Daoy (cell line): ENCODE measurements around the gene ACOT7. TPM values are rescaled to one million over a fixed set of nuclear protein-coding genes. Genes with fewer than 3 reads are reported as not detected.
"Not testable (repeated sequence)": the region's sequence is repeated elsewhere in the genome, so short reads cannot be mapped to it uniquely, and the experiment has no call there.

ENCODE experiments used
- DNase-seq: peaks from one replicate; pipeline ENCODE4 v3.0.0-alpha.2; 2015; ENCODE audit warnings: low read depth
- total RNA-seq: library from RNA; depleted of rRNA; stranded (reverse); fragments of >200 nt; shearing (Covaris generic); gene quantifications from 2 replicates; pipeline ENCODE4 v1.2.3, GENCODE V29; 2014

ACOT7 gene
- total RNA-seq, 1 experiment from 2014 or later, result 45.1 TPM

DNA sequence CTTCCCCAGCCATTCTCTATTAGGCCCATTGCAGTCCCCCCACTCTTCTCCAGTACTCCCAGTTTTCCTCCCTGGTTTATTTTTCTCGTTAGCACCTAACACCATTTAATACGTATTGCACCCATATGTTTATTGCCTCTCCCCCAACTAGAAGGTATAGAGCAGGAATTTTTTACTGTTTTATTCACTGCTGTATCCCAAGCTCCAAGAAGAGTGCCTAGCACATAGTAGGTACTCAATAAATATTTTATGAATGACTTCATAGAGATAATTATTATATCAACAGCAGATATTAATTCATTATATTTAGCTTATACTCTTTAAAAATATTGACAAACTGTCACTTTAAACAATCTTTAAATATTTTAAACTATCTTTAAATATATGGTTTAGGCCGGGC, 5.7 kb upstream of the ACOT7 start:
- DNase-seq, result no peak

DNA sequence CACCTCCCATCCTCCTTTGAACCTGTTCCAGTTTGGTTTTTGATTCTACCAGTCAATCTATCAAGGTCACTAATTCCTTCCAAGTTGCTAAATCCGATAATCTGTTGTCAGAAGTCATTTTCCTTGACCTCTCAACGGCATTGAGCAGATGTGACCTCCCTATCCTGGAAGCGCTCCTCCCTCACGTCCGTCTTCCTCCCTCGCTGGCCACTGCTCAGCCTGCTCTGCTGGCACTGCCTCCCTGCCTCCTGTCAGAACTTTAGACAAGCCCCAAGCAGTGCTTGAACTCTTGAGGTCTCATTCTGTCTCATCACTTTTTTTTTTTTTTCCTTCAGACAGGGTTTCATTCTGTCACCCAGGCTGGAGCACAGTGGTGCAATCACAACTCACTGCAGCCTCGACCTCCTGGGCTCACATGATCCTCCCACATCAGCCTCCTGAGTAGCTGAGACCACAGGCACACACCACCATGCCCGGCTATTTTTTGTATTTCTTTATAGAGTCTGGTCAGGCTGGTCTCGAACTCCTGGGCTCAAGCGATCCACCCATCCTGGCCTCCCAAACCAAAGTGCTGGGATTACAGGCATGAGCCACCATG, 4.4 kb upstream of the ACOT7 start:
- DNase-seq, result no peak

DNA sequence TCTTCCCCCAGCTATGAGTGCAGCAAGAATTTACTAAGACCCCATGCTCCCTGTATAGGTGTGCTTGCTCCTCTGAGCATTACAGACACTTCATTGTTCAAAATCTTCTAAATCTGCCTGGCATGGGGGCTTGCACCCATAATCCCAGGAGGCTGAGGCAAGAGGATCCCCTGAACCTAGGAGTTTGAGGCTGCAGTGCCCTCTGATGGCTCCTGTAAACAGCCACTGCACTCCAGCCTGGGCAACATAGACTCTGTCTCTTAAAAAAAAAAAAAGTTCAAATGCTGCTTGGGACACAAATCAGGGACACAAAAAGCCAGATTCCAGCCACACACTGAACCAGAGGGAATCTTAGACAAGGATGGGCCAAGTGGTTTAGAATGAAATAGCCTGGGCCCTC, 3.4 kb upstream of the ACOT7 start:
- no peak for DNase-seq

DNA sequence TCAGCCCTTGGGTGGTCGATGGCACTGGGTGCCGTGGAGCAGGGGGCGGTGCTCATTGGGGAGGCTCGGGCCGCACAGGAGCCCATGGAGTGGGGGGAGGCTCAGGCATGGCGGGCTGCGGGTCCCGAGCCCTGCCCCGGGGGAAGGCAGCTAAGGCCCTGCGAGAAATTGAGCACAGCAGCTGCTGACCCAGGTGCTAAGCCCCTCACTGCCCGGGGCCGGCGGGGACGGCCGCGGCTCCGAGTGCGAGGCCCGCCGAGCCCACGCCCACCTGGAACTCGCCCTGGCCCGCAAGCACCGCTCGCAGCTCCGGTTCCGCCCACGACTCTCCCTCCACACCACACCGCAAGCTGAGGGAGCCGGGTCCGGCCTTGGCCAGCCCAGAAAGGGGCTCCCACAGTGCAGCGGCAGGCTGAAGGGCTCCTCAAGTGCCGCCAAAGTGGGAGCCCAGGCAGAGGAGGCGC, 2.2 kb upstream of the ACOT7 start:
- DNase-seq, result not testable (repeated sequence)

DNA sequence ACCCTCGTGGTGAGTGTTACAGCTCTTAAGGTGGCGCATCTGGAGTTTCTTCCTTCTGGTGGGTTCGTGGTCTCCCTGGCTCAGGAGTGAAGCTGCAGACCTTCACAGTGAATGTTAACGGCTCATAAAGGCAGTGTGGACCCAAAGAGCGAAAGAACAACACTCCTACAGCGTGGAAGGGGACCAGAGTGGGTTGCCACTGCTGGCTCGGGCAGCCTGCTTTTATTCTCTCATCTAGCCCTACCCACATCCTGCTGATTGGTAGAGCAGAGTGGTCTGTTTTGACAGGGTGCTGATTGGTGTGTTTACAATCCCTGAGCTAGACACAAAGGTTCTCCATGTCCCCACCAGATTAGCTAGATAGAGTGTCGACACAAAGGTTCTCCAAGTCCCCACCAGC, 1.6 kb upstream of the ACOT7 start:
- DNase-seq, result not testable (repeated sequence)

DNA sequence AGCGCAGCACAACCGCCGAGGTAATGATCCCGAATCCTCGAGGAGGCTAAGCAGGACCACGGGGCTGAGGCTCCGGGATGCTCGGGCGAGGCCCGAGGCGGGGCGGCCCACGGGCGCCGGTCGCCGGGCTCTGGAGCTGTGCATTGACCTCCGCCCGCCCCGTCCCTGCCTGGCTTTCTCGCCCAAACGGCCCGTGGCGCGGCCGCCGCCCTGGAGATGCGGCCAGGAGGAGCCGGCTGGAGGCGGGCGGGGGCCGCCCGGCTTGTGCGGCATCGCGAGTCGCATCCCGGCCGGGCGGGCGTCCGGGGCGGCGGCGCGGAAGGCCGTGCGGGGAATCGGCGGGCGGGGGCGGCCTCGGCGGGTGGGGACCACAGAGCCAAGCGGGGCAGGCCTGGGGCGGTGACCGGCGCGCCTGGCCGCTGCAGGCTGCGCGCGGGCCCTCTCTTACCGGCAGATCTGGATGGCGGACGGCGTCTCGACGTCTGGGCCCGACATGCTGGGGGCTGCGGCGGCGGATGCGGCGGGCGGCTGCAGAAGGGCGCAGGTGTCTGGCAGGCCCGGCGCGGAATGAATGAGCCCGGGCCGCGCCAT, 663 bp downstream of the ACOT7 start:
- no peak for DNase-seq

DNA sequence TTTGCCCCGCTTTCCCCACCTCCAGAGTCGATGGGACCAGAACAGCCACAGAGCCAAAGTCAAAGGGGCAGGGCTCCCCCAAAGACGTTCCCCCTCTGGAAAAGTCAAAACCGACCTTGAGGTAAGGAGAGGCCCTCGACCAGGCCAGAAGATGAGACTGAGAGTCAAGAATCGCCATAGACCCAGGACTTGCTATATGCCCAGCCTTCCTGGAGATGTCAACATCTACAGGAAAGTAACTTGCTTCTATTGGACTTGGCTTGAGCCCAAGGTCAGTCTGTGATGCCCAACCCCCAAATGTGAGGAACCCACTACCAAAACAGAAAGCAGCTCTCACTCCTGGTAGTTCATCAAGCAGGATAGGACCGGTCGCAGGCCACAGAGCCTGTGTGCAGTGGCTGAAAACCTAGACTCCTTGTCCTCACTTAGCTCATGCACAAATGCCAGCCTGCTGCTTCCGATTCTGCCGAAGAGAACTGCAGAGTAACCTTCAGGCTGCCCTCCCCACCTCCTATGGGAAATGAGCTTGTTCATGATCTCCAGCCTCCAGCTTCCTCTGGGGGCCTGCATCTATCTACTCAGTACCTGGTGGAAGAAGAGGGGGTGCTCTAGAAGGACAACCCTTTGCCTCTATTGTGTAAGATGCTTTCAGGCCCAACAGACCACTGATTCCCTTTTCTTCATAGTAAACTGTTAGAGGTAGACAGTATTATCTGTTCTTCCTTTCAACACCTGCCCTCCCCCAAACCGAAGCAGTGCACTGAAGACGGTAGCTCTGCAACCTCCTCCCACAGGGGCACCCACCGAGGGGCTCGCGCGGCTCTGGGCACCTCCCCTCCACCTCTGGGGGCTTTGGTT, 1.4 kb downstream of the ACOT7 start:
- DNase-seq, result peak; percentile 34

DNA sequence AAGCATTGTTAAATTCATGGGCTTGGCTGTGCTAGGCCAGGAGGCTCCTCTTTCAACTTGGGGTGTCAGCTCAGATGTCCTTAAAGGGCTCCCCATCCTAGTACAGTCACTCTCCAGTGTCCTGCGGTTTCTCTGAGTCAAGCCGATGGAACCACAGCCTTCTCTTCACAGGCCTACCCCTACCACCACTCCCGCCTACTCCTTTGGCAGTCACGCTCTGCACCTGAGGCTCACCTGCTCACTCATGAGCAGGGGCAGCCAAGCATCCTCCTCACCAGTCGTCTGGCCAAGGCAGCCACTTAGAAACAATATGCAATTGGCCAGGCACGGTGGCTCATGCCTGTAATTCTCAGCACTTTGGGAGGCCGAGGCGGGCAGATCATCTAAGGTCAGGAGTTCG, 3.6 kb downstream of the ACOT7 start:
- DNase-seq, result peak; percentile 33

DNA sequence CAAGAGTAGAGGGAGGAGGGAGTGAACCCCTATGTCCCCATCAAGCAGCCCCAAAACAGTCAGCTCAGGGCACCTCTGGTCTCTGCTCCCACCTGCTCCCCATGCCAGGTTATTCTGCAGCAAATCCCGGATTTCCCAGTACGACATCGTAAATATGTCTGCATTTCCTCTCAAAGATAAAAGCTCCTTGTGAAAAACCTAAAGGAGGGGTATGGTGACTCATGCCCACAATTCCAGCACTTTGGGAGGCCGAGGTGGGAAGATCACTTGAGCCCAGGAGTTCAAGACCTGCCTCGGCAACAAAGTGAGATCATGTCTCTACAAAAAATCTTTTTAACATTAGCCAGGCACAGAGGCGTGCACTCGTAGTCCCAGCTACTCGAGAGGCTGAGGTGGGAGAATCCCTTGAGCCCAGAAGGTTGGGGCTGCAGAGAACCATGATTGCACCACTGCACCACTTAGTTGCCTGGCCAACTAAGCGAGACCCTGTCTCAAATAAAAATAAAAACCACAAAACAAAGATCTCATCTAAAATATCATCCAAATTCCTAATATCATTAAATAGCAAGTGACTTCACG, 7.1 kb downstream of the ACOT7 start:
- DNase-seq, result peak; percentile 80

DNA sequence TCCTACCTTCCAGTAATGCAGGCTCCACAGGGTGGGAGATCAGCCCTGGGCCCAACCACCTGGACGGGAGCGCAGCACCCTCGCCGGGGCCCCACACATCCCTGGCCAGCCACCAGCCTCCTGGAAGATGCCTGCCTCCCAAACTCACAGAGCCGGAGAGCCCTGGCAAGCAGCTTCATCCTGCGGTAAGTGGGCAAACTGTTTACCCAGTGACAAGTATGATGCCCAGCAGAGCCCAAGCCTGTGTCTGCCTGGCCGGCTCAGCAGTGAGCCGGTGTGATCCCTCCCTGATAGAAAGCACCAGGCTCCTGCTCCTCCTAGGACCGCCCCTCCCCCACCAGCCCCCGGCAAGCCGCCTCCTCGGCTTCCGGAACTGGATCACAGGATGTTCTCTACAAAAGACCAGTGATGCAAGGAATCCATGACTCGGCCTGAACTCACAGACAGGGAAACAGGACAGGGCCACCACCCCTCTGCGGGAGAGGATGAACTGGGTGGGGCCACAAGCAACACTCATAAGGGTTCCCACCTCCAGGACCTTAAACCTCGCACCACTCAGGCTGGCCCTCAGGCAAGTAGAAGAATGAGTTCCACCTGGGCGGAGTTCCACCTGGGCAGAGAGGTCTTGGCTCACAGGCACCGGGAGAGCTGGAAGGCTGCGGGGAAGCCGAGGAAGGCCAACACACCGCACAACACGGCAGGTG, 7.9 kb downstream of the ACOT7 start:
- DNase-seq, result peak; percentile 76

DNA sequence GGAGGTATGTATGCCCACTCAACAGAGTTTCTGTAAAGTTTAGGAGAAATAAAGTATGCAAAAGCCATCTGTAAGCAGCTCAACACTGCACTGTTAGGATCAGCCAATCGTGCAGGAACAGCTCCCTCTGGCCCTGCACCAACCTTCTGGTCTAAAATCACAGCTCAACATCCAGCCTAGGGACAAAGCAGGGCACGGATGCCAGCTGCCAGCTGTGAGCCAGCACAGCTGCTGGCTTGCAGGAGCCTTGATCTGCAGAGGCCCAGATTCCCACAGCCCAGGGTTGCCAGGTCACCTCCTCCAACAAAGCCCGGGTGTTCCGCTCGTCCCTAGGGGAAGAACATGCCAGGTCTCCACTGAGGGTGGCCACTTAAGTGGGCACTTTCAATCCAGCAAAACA, 8.6 kb downstream of the ACOT7 start:
- no peak for DNase-seq

DNA sequence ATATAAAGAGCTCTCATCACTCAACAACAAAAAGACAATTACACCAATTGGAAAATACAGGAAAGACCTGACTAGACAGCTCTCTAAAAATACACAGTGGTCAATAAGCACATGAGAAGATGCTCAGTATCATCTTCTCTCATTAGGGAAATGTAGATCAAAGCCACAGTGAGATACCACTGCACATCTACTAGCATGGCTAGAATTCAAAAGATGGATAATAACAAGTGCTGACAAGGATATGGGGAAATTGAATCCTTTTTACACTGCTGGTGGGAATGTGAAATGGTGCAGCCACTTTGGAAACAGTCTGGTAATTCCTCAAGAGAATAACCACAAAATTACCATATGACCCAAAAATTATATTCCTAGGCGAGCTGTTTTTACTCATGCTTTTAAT, 9.4 kb downstream of the ACOT7 start:
- no peak for DNase-seq

DNA sequence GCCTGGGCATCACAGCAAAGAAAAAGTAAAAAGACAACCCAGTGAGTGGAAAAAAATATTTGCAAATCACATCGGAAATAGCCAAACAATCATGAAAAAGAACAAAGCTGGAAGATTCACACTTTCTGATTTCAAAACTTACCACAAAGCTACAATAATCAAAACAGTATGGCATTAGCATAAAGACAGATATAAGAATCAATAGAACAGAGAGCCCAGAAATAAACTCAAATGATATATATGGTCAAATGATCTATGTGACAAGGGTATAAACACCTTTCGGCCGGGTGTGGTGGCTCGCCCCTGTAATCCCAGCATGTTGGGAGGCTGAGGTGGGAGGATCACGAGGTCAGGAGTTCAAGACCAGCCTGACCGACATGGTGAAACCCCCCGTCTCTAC, 13.5 kb downstream of the ACOT7 start:
- no peak for DNase-seq

DNA sequence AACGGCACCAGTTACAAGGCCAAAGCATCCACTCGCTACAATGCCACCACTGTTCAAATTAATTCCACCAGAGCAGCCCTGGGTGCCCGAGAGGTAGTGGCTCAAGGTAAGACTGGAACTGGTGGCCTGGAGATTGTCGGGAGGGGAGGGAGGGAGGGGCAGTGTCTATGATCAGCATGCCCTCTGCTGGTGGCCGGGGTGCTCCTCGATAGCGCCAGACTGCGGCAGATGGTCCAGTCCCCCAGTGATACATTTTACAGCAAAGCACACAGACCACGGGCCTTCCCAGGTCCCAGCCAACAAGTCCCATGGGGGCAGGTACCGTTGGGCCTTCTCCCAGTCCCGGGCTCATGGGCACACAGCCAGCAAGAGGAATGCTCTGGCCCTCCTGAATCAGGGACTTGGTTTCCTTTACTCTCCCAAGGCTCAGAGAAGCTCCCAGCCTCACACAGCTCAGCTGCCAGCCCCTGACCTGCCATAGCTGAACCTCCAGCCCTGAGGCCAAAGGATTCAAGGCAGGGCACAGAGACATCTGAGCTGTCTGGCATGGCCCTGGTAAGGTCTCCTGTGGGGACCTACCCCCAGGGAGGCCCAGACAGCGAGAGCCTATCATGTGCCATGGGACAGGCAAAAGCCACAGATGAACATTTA, 15.3 kb downstream of the ACOT7 start:
- DNase-seq, result no peak

DNA sequence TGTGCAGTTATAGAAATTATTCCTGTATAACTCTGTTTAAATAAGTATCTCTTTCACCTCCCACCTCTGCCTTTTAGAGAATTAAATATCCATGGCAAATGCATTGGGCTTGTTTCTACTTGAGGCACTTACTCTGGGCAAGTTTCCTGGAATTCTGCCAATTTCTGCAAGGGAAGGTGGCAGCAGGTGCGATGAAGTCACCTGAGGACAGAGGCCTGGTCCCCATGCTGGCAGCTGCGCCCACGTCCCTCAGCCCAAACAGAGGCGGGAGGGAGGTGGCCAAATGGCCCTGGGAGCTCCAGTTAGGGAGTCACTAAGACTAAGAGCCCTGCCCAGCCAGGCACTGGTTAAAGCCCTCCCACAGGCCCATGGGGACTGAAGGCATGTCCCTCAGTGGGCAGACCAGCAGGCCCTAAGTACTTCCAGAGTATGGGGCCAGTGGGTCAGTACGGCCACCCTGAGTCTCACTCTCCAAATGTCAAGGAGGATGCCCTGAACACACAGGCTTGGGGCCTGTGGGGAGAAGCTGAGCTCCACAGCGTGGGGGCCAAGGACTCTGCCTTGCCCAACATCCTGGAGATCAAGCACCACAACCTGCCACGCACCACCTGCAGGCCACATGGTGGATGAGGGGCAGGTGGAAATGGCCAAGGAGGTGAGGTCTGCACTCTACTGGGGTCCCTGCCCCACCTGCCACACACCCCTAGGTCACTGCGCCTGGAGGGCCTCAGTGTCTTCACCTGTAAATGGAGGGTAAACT, 19.4 kb downstream of the ACOT7 start:
- no peak for DNase-seq

DNA sequence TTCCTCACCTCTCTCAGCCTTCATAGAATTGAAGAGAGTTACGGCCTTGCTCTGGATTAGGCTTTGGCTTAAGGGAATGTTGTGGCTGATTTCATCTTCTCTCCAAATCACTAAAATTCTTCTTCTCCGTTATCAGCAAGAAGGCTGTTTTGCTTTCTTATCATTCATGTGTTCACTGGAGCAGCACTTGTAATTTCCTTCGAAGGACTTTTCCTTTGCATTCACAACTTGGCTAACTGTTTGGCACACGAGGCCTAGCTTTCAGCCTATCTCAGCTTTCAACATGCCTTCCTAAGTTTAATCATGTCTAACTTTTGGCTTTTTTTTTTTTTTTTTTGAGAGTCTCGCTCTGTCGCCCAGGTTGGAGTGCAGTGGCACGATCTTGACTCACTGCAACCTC, 21.3 kb downstream of the ACOT7 start:
- not testable (repeated sequence) for DNase-seq

DNA sequence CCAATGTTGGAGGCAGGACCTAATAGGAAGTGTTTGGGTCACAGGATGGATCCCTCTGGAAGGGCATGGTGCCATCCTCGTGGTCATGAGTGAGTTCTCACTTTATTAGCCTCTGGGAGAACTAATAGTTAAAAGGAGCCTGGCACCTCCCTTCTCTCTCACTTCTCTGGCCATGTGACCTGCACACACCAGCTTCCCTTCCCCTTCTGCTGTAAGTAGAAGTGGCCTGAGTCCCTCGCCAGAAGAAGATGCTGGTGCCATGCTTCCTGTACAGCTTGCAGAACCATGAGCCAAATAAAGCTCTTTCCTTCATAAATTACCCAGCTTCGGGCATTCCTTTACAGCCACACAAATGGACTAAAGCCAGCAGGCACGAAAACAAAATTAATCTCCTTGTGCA, 23.6 kb downstream of the ACOT7 start:
- DNase-seq, result no peak

DNA sequence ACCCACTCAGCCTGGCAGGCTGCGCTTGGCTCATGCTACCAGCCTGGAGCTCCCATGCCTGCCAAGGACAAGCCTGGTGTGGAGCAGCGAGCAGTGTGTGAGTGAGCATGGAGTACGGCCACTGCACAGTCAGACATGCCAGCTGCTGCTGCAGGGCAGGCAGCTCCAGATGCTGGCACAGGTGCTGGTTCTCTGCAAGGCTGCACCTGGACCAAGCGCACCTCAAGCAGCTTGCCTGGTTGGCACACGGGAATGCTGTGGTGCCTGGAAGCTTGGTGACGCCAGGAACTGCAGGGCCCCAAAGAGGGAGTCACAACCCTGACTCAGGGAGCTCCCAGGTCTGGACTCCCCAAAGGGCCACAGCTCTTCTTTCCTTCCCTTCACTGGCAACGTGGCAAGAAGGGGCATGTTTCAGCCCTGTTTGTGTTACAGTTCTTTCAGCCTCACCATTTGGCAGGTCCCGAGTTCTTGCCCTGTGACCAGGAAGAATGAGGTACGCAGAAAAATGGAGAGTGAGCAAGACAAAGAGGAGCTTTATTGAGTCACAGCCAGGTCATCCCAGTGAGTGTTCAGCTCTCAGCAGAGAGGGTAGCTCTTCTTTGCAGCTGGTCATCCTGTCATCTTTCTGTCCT, 26.1 kb downstream of the ACOT7 start:
- DNase-seq, result no peak

DNA sequence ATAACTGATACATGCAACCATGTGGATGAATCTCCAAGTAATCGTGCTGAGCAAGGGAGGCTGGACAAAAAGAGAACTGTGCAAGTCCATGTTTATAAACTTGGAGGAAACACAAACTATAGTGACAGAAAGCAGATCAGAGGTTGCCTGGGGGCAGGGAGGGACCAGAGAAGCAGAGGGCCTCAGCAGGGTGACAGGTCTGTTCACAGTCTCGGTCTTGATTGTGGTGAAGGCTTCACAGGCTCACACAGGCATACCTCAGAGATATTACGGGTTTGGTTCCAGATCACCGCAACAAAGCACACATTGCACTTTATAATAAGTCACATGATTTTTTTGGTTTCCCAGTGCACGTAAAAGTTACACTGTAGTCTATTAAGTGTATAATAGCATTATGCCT, 28.5 kb downstream of the ACOT7 start:
- DNase-seq, result no peak
